Tongue (tissue), 2 donors: ENCODE results near the gene EZH1. TPM values are rescaled to one million over a fixed set of nuclear protein-coding genes. Genes with fewer than 3 reads are reported as not detected.
A peak's percentile ranks its signal among the peaks of the same experiment; 100 is the strongest.

Experiments
- DNase-seq: peaks from one replicate; pipeline ENCODE4 v3.0.0-alpha.2; 2015
- total RNA-seq: library from RNA; depleted of rRNA; stranded (reverse); fragments of >200 nt; gene quantifications from one replicate; pipeline ENCODE4 v1.2.3, GENCODE V29; 2014

The EZH1 gene
- total RNA-seq, 1 donor from 2014 or later: 35.6 TPM

GRCh38 chr17:42709561-42709960 lies 35.3 kb downstream of the EZH1 start:
- DNase-seq: no peak

DNA sequence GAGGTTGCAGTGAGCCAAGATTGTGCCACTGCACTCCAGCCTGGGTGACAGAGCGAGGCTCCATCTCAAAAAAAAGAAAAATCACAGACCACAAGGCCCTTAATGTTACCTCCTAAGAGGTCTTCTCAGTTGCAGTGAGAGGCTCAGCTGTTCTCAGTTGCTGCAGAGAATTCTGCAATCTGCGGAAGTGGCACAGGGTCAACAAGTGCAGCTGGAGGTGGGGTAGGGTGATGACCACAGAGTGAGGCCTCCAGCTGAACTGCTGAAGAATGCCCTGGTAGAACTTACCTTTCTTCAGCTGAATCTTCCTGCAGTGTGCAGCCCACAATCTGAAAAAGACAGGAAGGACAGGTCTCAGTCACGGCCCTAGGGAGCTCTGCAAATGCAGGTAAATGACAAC lies 36.3 kb downstream of the EZH1 start:
- DNase-seq: no peak

DNA sequence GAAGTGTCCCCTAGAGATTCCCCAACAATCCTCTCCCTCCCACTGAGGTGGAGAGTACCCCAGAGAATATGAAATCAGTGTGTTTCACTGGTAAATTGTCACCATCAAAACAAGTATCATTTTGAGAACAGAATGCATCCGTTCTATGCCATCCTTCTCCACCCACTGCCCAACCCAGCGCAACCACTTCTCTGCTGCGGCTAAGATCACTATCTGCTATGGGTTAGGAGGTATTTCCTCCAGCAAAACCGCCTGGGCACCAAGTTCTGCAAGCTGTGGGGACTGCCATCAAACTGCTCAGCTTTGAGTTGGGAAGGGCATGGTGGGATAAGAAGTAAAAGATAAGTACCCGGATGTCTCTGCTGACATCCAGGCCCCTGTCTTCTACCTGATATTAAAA lies 38.1 kb downstream of the EZH1 start:
- DNase-seq: no peak

DNA sequence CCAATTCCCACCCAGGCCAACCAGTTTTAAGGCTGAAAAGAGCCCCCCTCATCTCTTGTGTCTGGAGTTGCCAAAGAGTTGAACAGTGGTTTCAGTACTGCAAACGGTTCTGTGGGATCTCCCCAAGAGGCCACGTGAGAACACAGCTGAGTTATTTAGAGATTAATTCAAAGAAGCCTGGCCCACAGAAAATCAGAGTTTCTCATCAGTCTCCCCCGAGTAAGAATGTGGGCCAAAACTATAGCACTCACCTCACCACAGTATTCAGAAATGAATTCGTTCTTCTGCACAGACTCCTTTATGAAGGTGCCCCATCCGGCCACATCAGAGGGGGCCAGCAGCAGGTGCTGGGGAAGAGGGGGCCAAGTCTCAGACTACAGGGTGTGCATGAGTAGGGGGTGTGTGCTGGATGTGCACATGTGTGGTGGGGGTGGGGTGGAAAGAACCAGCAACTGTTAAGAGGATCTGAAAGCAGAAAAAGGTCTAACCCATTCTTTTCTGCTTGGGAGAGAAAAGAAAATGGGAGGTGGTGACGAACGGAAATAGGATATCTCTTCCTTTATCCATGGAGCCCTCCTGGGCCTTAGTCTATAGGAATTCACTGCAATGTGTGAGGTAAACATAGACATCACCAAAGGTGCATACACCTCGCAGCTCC lies 39.9 kb downstream of the EZH1 start:
- no peak for DNase-seq

DNA sequence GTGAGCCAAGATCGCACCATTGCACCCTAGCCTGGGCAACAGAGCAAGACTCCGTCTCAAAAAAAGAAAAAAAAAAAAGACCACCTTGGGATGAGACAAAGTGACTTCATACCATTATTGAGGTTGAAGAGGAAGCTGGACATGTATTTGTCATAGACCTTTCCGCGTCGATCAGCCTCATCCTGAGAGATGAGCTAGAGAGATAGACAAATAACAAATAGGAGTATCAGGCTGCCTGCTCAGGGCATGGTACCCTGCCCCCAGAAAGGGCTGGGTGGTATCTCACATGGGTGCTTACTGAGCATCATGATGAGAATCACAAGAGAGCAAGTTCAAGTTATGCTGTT lies 40.4 kb downstream of the EZH1 start:
- no peak for DNase-seq

DNA sequence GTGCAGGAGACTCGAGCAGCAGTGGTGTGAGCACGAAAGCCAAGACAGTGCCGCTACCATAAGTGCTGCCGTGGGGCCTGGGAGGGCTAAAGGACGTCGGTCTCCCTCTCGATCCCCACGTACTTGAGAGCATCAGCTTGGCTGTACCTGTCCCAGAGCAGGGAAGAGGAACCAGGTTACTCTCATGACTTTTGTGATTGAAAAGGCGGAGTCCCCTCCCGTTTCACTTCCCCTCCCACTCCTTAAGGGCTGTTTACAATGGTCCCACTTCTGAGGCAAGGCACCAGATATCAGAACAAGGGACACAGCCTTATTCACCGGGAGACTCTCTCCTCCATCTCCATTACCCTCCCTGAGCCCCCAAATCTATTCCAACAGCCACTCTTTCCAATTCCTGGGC lies 42.4 kb downstream of the EZH1 start:
- DNase-seq: no peak

- DNase-seq: no peak
Measured at GRCh38 chr17:42700586-42701289, 44.1 kb downstream of the EZH1 start.

DNA sequence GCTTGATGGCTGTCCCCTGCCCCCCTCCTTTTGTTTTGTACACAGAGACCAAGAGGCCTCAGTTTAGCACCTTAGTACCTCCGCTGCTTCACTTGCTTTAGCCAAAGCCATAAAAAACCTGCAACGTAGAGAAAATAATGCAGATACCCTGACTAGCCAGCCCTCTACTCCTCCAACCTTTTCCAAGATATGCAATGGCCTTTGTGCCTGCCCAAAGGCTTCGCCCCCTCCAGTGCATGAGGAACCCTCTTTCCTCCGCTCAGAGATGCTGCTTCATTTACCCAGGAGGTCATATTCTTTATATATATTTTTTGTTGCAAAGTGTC lies 45.5 kb downstream of the EZH1 start:
- no peak for DNase-seq

GRCh38 chr17:42698736-42699414 lies 46.0 kb downstream of the EZH1 start:
- peak; percentile 34 for DNase-seq

GRCh38 chr17:42697108-42697811 lies 47.6 kb downstream of the EZH1 start:
- no peak for DNase-seq

DNA sequence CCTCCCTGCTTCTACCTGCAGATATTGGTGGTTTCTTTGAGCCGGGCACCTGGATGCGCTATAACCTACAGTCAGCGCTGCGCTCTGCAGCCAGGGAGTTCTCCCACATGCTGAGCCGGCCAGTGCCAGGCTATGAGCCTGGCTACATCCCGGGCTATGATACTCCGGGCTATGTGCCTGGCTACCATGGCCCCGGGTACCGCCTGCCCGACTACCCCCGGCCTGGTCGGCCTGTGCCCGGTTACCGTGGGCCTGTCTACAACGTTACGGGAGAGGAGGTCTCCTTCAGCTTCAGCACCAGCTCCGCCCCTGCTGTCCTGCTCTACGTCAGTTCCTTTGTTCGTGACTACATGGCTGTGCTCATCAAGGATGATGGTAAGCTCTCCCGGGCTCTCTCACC lies 49.3 kb downstream of the EZH1 start:
- no peak for DNase-seq

DNA sequence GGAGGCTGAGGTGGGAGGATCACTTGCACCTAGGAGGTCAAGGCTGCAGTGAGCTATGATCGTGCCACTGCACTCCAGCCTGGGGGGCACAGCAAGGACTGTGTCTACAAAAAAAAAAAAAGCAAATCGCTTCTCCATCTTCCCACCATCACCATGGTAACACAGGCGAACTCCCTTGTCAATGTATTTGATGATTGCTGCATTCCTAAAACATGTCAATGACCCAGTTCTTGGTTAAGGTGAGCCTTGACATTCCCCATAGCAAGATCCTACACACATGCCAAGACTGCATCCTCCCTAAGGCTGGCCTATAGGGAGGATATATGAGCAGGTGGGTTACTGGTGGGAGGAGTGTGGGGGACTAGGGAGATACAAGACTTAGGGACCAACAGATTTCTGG lies 50.3 kb downstream of the EZH1 start:
- DNase-seq: no peak

GRCh38 chr17:42692489-42692888 lies 52.4 kb downstream of the EZH1 start:
- DNase-seq: no peak

DNA sequence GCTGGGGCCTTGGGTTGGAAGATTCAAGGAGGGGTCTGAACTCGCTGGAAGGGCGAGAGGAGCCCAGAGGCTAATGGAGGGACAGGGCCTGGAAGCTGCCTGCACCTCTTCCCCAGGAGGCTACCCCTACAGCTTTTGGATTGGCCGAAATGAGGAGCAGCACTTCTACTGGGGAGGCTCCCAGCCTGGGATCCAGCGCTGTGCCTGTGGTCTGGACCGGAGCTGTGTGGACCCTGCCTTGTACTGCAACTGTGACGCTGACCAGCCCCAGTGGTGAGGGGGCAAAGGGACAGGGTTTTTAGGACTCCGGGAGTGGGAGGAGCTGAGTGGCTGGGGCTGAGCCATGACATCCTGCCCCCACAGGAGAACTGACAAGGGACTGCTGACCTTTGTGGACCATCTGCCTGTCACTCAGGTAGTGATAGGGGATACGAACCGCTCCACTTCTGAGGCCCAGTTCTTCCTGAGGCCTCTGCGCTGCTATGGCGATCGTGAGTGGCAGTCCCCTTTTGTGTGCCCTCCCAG lies 53.8 kb downstream of the EZH1 start:
- no peak for DNase-seq

DNA sequence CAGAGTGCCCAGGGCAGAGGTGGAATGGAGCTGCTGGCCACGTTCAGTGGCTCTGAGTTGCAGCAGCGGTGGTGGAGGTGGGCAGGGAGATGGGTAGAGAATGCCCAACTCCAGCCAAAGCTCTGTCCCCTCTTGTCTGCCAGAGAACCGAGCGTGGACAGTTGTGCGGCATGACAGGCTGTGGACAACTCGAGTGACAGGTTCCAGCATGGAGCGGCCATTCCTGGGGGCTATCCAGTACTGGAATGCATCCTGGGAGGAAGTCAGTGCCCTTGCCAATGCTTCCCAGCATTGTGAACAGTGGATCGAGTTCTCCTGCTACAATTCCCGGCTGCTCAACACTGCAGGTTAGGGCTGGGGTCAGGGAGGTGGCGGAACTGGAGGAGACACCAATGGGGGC lies 54.2 kb downstream of the EZH1 start:
- DNase-seq: no peak

- DNase-seq: no peak
Measured at GRCh38 chr17:42687707-42688320, 57.0 kb downstream of the EZH1 start.

DNA sequence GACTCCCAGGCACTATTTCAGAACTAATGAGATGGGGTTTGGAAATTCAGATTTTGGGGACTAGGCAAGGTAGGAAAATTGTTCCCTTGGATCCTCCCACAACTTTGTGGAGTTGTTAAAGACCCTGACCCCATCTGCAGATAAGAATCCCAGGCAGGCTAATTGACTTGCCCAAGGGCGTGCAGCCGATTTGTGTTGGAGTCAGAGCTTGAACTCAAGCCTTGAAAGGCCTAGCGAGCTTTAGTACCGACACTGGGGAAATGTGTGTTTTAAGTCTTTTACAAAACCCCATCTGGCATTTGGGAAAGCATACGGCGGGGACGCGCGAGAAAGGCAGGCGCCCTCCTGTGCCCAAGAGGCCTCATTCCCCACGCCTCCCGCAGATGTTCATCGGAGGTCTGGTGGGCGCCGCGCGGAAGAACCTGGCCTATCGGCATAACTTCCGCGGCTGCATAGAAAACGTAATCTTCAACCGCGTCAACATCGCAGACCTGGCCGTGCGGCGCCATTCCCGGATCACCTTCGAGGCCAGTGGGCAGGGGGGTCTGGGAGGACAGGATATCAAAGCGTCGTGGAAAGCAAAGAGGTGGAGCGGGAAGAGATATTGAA lies 58.2 kb downstream of the EZH1 start:
- no peak for DNase-seq

DNA sequence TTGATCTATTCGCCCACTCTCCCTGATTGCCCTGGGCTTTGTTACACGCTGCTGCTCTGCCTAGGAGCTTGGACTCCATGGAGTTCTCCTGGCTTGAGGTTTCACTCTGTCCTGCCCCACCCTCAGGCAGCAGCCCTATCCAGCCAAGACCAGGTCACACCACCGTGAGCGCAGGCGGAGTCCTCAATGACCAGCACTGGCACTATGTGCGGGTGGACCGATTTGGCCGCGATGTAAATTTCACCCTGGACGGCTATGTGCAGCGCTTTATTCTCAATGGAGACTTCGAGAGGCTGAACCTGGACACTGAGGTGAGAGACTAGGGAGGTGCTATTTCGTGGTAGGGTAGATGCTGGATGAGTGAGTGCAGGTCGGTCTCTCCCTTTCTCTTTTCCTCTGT lies 59.0 kb downstream of the EZH1 start:
- no peak for DNase-seq

DNA sequence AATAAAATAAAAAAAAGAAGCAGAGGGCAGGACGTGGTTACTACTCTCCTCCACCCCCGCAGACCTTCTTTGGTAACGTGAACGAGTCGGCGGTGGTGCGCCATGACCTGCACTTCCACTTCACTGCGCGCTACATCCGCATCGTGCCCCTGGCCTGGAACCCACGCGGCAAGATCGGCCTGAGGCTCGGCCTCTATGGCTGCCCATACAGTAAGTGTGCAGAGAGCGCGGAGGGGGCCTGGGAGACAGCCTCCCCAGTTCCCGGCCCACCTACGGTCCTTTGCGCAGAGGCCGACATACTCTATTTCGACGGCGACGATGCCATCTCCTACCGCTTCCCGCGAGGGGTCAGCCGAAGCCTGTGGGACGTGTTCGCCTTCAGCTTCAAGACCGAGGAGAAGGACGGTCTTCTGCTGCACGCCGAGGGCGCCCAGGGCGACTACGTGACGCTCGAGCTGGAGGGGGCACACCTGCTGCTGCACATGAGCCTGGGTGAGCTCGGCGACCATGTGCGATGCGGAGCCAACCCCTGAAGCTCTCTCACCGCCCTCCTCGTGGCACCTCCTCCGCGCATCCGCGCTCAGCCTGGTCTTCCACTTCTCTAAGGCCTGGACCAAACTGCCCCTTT lies 59.8 kb downstream of the EZH1 start:
- DNase-seq: no peak

DNA sequence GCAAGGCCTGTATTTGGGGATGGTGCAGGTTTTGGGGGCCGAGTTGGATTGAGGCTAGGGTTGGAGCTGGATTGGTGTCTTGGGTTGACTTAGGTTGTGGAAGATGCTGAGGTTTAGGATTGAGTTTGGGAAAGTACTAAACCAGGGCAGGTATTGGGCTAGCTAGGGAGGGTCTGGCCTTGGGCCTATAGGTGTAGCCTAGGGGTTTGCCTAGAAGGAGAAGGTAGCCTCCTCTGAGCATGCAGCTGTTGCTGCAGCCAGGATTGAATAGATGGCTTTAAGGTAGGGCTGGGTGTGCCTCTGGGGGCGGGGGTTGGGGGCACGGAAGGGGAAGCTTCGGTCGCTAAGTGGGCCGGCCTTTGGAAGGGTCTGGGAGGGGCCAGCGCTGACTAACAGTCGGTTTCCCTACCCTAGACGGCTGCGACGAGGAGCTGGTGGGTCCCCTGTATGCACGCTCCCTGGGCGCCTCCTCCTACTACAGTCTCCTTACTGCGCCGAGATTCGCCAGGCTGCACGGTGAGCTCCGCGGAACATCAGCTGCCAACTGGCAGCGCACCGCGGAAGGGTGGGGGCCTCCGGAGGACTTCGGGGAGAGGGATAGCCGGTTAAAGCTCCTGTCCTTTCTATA lies 61.3 kb downstream of the EZH1 start:
- peak; percentile 50 for DNase-seq

GRCh38 chr17:42682722-42683403 lies 62.0 kb downstream of the EZH1 start:
- peak; percentile 64 for DNase-seq
